K562 (cell line): ENCODE data around the gene SAMD10. TPM values are rescaled to one million over a fixed set of nuclear protein-coding genes. Genes with fewer than 3 reads are reported as not detected.
A peak's percentile ranks its signal among the peaks of the same experiment; 100 is the strongest.

Experiments used
- ARID3A ChIP-seq: IDR thresholded peaks from 2 replicates; pipeline ENCODE4 v1.6.1; 2012; ENCODE audit warnings: low read depth, low read length, improper control_type of control experiment, borderline replicate concordance
- BRD9 ChIP-seq: fragments of 450-650 bp; IDR thresholded peaks from 2 replicates; pipeline ENCODE4 v1.6.1; 2018; ENCODE audit warnings: low read depth; ENCODE audit not compliant: partially characterized antibody
- CHCHD3 ChIP-seq: fragments of 250-450 bp; sonication (Bioruptor Pico); IDR thresholded peaks from 2 replicates; pipeline ENCODE4 v2.1.2; 2022; ENCODE audit warnings: mild to moderate bottlenecking
- CHD1 ChIP-seq: fragments of 200-600 bp; sonication (generic); IDR thresholded peaks from one replicate; pipeline ENCODE4 v1.6.1; 2012; ENCODE audit warnings: mild to moderate bottlenecking, moderate library complexity, low read length, inconsistent platforms
- CTCF ChIP-seq, 3 experiments: IDR thresholded peaks in 2 of 3; conservative IDR thresholded peaks in 1 of 3; 2 replicates each; pipeline ENCODE4 v1.5.1; 2011 to 2012; ENCODE audit warnings: low read length in 3 of 3, mild to moderate bottlenecking in 3 of 3, control low read depth in 2 of 3, improper control_type of control experiment in 1 of 3, inconsistent platforms in 1 of 3, low read depth in 1 of 3, mixed read lengths in 1 of 3, moderate library complexity in 1 of 3; ENCODE audit not compliant: insufficient read depth in 2 of 3
- ELF1 ChIP-seq: fragments of 200-800 bp; sonication (Bioruptor generic); IDR thresholded peaks from 2 replicates; pipeline ENCODE4 v1.6.1; 2016; ENCODE audit warnings: missing genetic modification characterization, missing compliant biosample characterization
- HMGXB4 ChIP-seq: sonication (generic); formaldehyde crosslinking; IDR thresholded peaks from 2 replicates; pipeline ENCODE4 v1.8.1; 2023; ENCODE audit warnings: mild to moderate bottlenecking, missing genetic modification reagents
- MCM5 ChIP-seq: fragments of 450-650 bp; IDR thresholded peaks from 2 replicates; pipeline ENCODE4 v1.6.1; 2016; ENCODE audit warnings: low read depth
- MTA1 ChIP-seq: fragments of 450-650 bp; IDR thresholded peaks from 2 replicates; pipeline ENCODE4 v1.6.1; 2017; ENCODE audit warnings: borderline replicate concordance
- MTF1 ChIP-seq: fragments of 250-450 bp; sonication (Bioruptor Pico); IDR thresholded peaks from 2 replicates; pipeline ENCODE4 v1.9.0; 2021; ENCODE audit warnings: moderate library complexity, mild to moderate bottlenecking, inconsistent platforms, borderline replicate concordance
- MYC ChIP-seq, 2 experiments: fragments of 250-450 bp in 1 of 2; sonication (Bioruptor Pico) in 1 of 2; IDR thresholded peaks; 2 replicates each; pipeline versions ENCODE4 v1.5.1 to v1.6.1; 2012 to 2021; ENCODE audit warnings: low read depth in 2 of 2, borderline replicate concordance in 1 of 2, improper control_type of control experiment in 1 of 2, low read length in 1 of 2, mild to moderate bottlenecking in 1 of 2, moderate library complexity in 1 of 2
- PATZ1 ChIP-seq: fragments of 250-450 bp; sonication (Bioruptor Pico); IDR thresholded peaks from 2 replicates; pipeline ENCODE4 v1.5.0; 2020; ENCODE audit warnings: mild to moderate bottlenecking, borderline replicate concordance
- RAD21 ChIP-seq, 2 experiments: fragments of 250-450 bp in 1 of 2; fragments of 450-650 bp in 1 of 2; sonication (Bioruptor Pico) in 1 of 2; formaldehyde crosslinking in 1 of 2; IDR thresholded peaks in 1 of 2; conservative IDR thresholded peaks in 1 of 2; 2 replicates each; pipeline versions ENCODE4 v1.4.0 to v1.8.0; 2020 to 2022; ENCODE audit warnings: mild to moderate bottlenecking in 2 of 2, moderate library complexity in 1 of 2
- SIN3A ChIP-seq, 2 experiments: fragments of 150-350 bp in 1 of 2; IDR thresholded peaks; 2 replicates each; pipeline ENCODE4 v1.6.1; 2011 to 2016; ENCODE audit warnings: borderline replicate concordance in 2 of 2, low read depth in 2 of 2, low read length in 2 of 2, mild to moderate bottlenecking in 2 of 2, moderate library complexity in 2 of 2; ENCODE audit not compliant: control insufficient read depth in 1 of 2
- ZNF184 ChIP-seq: sonication (generic); formaldehyde crosslinking; IDR thresholded peaks from 2 replicates; pipeline ENCODE4 v1.5.0; 2020; ENCODE audit warnings: missing genetic modification reagents
- ZNF639 ChIP-seq, 2 experiments: fragments of 200-800 bp in 1 of 2; sonication (Bioruptor generic) in 1 of 2; sonication (generic) in 1 of 2; formaldehyde crosslinking in 1 of 2; IDR thresholded peaks in 1 of 2; conservative IDR thresholded peaks in 1 of 2; 2 replicates each; pipeline versions ENCODE4 v1.5.0 to v1.6.1; 2016 to 2020; ENCODE audit warnings: missing compliant biosample characterization in 1 of 2, missing genetic modification characterization in 1 of 2, missing genetic modification reagents in 1 of 2
- polyA plus RNA-seq, 8 experiments: library from polyadenylated mRNA; depleted of rRNA in 4 of 8; stranded (reverse) in 5 of 8; unstranded in 3 of 8; fragments of >200 nt; fragmentation: Nextera tagmentation in 2 of 8; fragmentation: Illumina TruSeq in 1 of 8; extraction: Ambion mirVana in 2 of 8; extraction: Trizol in 1 of 8; gene quantifications; 2 replicates each; pipeline versions ENCODE4 v1.2.1 to v1.2.3, GENCODE V29; 2011 to 2014; ENCODE audit warnings: inconsistent platforms in 1 of 8, missing spikeins in 1 of 8
- total RNA-seq, 7 experiments: library from RNA; depleted of rRNA in 6 of 7; stranded (reverse); fragments of >200 nt in 6 of 7; fragmentation: Illumina TruSeq in 2 of 7; extraction: Trizol in 2 of 7; gene quantifications; 2 replicates each; pipeline versions ENCODE4 v1.2.1 to v1.2.3, GENCODE V29; 2011 to 2021; ENCODE audit warnings: low replicate concordance in 1 of 7

Gene SAMD10
- total and polyA plus RNA-seq, 9 of the 15 experiments (the other 6 are each of a cell fraction or from before 2014, with no cell fraction given): 0.37 to 15.2 (median 4.8) TPM

GRCh38 chr20:63955281-63955826 lies 24.1 kb downstream of the SAMD10 start (continued):
- TF ChIP-seq PATZ1 (CRISPR knock-in tag) (no peak), RAD21 (CRISPR knock-in tag; conservative IDR thresholded peaks at IDR 0.05 in 1 of 2, IDR thresholded peaks at IDR 0.05 in 1 of 2) (peak in 1 of 2 experiments; percentile 29; a peak in 1 of 4 replicates), MTF1 (CRISPR knock-in tag) (no peak), MTA1 (no peak), MYC (IDR thresholded peaks at IDR 0.05; ENCODE audit: low read depth, low read length) (no peak), MYC (CRISPR knock-in tag; IDR thresholded peaks at IDR 0.05; ENCODE audit: borderline replicate concordance, low read depth) (0 out of 2 replicates have a peak, but pooled peaks have one; percentile 45), CHCHD3 (no peak), ELF1 (tag) (peak; percentile 66; the same call in 1 of the 2 replicates), HMGXB4 (CRISPR knock-in tag) (no peak), CTCF (IDR thresholded peaks at IDR 0.05 in 2 of 3, conservative IDR thresholded peaks at IDR 0.05 in 1 of 3; ENCODE audit: insufficient read depth in 2 of 3, low read depth in 1 of 3, low read length in 3 of 3) (peak in 2 of 3 experiments; percentile 56 to 74; a peak in 4 of 6 replicates), BRD9 (no peak), SIN3A (IDR thresholded peaks at IDR 0.05; ENCODE audit: borderline replicate concordance in 2 of 2, control insufficient read depth in 1 of 2, low read depth in 2 of 2, low read length in 2 of 2) (peak in 1 of 2 experiments; percentile 27; a peak in 1 of 4 replicates), ARID3A (no peak), ZNF639 (CRISPR knock-in tag; conservative IDR thresholded peaks at IDR 0.05 in 1 of 2, IDR thresholded peaks at IDR 0.05 in 1 of 2) (no peak), CHD1 (peak; percentile 71), ZNF184 (CRISPR knock-in tag) (no peak), MCM5 (no peak)
